Neural cell (in vitro differentiated cells): ENCODE measurements around the gene NTF4.

Source experiments
- CTCF ChIP-seq: fragments of 450-650 bp; IDR thresholded peaks from 2 replicates; pipeline ENCODE4 v1.5.1; 2014; ENCODE audit warnings: antibody characterized with exemption, mild to moderate bottlenecking, moderate library complexity; ENCODE audit not compliant: poor library complexity, severe bottlenecking
- EP300 ChIP-seq: fragments of 450-650 bp; conservative IDR thresholded peaks from 2 replicates; pipeline ENCODE4 v1.6.1; 2014; ENCODE audit warnings: antibody characterized with exemption, mild to moderate bottlenecking, moderate library complexity; ENCODE audit not compliant: poor library complexity, severe bottlenecking
- MXI1 ChIP-seq: fragments of 450-650 bp; conservative IDR thresholded peaks from 2 replicates; pipeline ENCODE4 v1.6.1; 2014; ENCODE audit warnings: antibody characterized with exemption, mild to moderate bottlenecking; ENCODE audit not compliant: poor library complexity, severe bottlenecking
- SMC3 ChIP-seq: fragments of 450-650 bp; conservative IDR thresholded peaks from 2 replicates; pipeline ENCODE4 v1.6.1; 2014; ENCODE audit warnings: antibody characterized with exemption, mild to moderate bottlenecking, moderate library complexity; ENCODE audit not compliant: poor library complexity
- TAF1 ChIP-seq: IDR thresholded peaks from 2 replicates; pipeline ENCODE4 v1.6.1; 2012; ENCODE audit warnings: low read depth

GRCh38 chr19:49011194-49011593 is 53.4 kb downstream of the NTF4 start:
- TF ChIP-seq TAF1: no peak
- TF ChIP-seq CTCF: no peak
- TF ChIP-seq SMC3: no peak
- TF ChIP-seq EP300: no peak
- no peak for TF ChIP-seq MXI1
